HFFc6 (cell line): ENCODE results near the gene TXNIP. TPM values are rescaled to one million over a fixed set of nuclear protein-coding genes. Genes with fewer than 3 reads are reported as not detected.
A peak's percentile ranks its signal among the peaks of the same experiment; 100 is the strongest.

Experiments used
- DNase-seq: peaks from one replicate; pipeline ENCODE4 v3.0.0-alpha.2; 2018
- H3K27ac Mint-ChIP-seq: 2 replicates; pipeline ENCODE4 v1.8.0; 2020; ENCODE audit warnings: mild to moderate bottlenecking, mixed read lengths
- H3K27me3 Mint-ChIP-seq: 2 replicates; pipeline ENCODE4 v1.8.0; 2021; ENCODE audit warnings: mild to moderate bottlenecking, moderate library complexity, mixed read lengths; ENCODE audit not compliant: insufficient read depth
- H3K36me3 Mint-ChIP-seq: 2 replicates; pipeline ENCODE4 v1.8.0; 2021; ENCODE audit warnings: low read depth, mixed read lengths
- H3K4me1 Mint-ChIP-seq: 2 replicates; pipeline ENCODE4 v1.8.0; 2020; ENCODE audit warnings: low read depth, mixed read lengths
- H3K4me3 Mint-ChIP-seq: 2 replicates; pipeline ENCODE4 v1.8.0; 2020; ENCODE audit warnings: mild to moderate bottlenecking, moderate library complexity, mixed read lengths
- H3K9me3 Mint-ChIP-seq: 2 replicates; pipeline ENCODE4 v1.8.0; 2020; ENCODE audit warnings: mild to moderate bottlenecking, mixed read lengths
- CTCF ChIP-seq: fragments of 200-600 bp; sonication (generic); IDR thresholded peaks from 2 replicates; pipeline ENCODE4 v1.5.0; 2021; ENCODE audit warnings: antibody characterized with exemption, mild to moderate bottlenecking
- total RNA-seq, 6 experiments: library from RNA; stranded (reverse); fragmentation: NEBNext Ultra II Directional; extraction: Animal tissue kit (Norgen Biotek cat#: 25700); gene quantifications; 2 replicates in 1 of 6; 3 replicates in 5 of 6; pipeline ENCODE4 v1.2.3, GENCODE V29; 2021

The TXNIP gene
- total RNA-seq, 6 experiments from 2014 or later = 49.2 to 78.0 (median 59.5) TPM

GRCh38 chr1:146013559-146013922 is 17.2 kb upstream of the TXNIP start:
- no peak for TF ChIP-seq CTCF
- DNase-seq = no peak
- Mint-ChIP-seq H3K27ac (peak overlapping the region; percentile 80), H3K4me3 (no peak overlapping the region), H3K4me1 (peaks cover 47% of the 10 kb centered on the region), H3K36me3 (no peaks in the 10 kb centered on the region), H3K27me3 (no peaks in the 10 kb centered on the region), H3K9me3 (no peaks in the 10 kb centered on the region)

- Mint-ChIP-seq H3K4me1 (peaks cover 45% of the 10 kb centered on the region), H3K27ac (peak overlapping the region; percentile 80), H3K36me3 (no peaks in the 10 kb centered on the region), H3K4me3 (0 out of 2 replicates have a peak overlapping the region, but pooled peaks have one; percentile 19), H3K27me3 (no peaks in the 10 kb centered on the region), H3K9me3 (no peaks in the 10 kb centered on the region)
- TF ChIP-seq CTCF = peak; percentile 84
- DNase-seq = peak; percentile 92
These were observed 16.6 kb upstream of the TXNIP start for GRCh38 chr1:146012703-146013558.

- peaks cover 32% of the 10 kb centered on the region for H3K4me1 Mint-ChIP-seq
- no peak overlapping the region for H3K4me3 Mint-ChIP-seq
- TF ChIP-seq CTCF = no peak
- H3K36me3 Mint-ChIP-seq = no peaks in the 10 kb centered on the region
- no peak for DNase-seq
- no peaks in the 10 kb centered on the region for H3K27me3 Mint-ChIP-seq
- no peaks in the 10 kb centered on the region for H3K9me3 Mint-ChIP-seq
- H3K27ac Mint-ChIP-seq = no peak overlapping the region
These were observed 13.9 kb upstream of the TXNIP start for GRCh38 chr1:146010126-146010738.

GRCh38 chr1:146007489-146008133 is 11.2 kb upstream of the TXNIP start:
- Mint-ChIP-seq H3K4me1 (peaks cover 9% of the 10 kb centered on the region), H3K4me3 (no peak overlapping the region), H3K27me3 (no peaks in the 10 kb centered on the region), H3K27ac (no peak overlapping the region; the same call in 1 of the 2 replicates), H3K36me3 (no peaks in the 10 kb centered on the region), H3K9me3 (no peaks in the 10 kb centered on the region)
- peak; percentile 63 for TF ChIP-seq CTCF
- DNase-seq = no peak

- no peak overlapping the region for H3K4me3 Mint-ChIP-seq
- peaks cover 28% of the 10 kb centered on the region for H3K4me1 Mint-ChIP-seq
- no peaks in the 10 kb centered on the region for H3K9me3 Mint-ChIP-seq
- no peak overlapping the region for H3K27ac Mint-ChIP-seq
- no peak for DNase-seq
- TF ChIP-seq CTCF = no peak
- no peaks in the 10 kb centered on the region for H3K36me3 Mint-ChIP-seq
- no peaks in the 10 kb centered on the region for H3K27me3 Mint-ChIP-seq
These were observed 5.3 kb upstream of the TXNIP start for GRCh38 chr1:146001709-146002108.
